ENCODE results near the gene CNPY4.
A peak's percentile ranks its signal among the peaks of the same experiment; 100 is the strongest.

The CNPY4 gene

DNA sequence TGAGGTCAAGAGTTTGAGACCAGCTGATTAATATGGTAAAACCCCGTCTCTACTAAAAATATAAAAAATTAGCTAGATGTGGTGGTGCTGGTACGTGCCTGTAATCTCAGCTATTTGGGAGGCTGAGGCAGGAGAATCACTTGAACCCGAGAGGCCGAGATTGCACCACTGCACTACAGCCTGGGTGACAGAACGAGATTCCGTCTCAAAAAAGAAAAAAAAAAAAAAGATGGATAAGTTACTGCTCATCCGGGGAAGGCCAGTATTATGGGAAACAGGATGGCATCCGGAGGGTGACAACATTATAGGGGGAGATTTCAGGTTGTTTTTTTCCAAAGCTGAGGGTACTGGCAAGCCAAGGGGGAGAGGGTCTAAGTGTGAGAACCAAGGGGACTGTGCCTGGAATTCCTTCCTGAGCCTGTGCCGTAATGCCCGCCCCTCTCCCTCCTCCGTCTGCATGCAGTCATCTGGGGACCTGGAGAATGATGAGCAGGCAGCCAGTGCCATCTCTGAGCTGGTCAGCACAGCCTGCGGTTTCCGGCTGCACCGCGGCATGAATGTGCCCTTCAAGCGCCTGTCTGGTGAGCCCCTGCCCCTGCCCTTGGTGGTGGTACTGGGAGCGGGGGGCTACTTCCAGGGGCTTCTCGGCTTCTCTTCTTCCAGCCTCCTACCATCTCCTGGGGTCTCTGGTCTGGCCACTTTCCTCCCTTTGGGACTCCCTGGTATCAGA is 33.7 kb downstream of the CNPY4 start:
- no peak for DNase-seq

DNA sequence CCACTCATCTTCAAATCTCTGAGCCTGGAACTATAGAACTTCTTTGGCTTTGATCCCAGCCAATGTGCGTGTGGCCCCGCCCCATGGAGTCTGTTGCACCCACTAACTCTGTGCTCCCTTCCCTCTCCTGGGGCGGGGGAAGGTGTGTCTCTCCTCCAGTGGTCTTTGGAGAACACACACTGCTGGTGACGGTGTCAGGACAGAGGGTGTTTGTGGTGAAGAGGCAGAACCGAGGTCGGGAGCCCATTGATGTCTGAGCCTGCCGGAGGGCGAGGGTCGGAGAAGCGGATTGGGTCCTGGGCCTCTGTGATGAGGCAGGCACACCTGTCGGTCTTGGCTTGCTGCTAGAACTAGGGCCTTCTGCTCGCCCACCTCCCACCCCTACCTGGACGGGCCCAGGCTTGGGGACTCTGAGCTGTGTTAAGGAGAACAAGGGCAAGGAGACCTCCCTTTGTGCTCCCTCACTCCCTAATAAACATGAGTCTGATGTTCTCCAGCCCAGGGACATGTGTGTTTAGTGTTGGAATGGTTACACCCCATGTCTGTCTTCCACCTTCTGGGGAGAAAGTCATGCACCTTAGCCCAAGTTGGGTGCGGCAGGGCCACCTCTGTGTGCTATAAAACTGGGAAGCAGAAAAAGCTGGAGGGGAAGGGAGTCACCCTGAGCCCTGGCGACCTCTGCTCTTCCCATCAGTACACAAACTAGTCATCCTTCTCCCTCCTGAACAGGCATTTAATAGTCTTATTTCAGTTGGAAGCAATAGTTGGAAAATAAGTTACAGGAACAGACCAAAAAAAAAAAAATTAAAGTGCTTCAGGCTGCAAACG is 34.5 kb downstream of the CNPY4 start:
- DNase-seq: no peak

DNA sequence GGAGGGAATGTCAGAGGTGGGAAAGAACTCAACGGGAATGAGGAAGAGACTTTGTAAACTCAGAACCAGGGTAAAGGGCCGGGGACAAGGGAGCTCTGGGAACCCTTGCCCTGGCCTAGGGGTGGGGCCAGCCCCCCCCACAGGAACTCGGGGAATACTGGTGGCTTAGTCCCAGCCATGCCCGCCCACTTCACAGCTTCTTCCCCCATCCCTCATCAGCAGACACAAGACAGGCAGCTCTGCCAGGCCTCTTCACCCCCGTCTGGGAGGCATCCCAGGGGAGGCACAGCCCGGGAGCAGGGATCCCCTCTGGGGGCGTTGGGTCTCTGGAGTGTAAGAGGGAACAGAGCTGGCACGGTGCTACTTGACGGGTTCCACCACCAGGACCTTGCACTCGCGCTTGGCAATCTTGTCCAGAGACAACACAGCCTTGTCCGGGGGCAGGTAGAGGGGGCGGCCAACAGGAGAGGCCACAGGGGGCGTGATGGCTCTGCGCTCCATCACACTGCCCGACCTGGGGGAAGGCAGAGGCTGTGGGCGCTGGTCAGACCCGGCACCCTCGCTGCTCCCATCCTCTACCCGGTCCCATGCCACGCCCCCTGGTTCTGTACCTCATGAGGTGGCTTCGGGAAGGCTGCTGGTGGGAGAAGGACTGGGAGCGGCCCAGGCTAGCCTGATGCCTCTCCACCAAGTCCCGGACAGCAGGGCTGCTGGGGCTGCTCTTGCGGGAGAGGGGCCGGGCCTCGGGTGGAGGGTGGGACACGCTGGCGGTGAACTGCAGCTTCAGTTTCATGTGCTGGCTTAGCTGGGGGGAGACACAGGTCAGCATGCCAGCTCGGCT is 35.4 kb downstream of the CNPY4 start:
- DNase-seq: no peak

DNA sequence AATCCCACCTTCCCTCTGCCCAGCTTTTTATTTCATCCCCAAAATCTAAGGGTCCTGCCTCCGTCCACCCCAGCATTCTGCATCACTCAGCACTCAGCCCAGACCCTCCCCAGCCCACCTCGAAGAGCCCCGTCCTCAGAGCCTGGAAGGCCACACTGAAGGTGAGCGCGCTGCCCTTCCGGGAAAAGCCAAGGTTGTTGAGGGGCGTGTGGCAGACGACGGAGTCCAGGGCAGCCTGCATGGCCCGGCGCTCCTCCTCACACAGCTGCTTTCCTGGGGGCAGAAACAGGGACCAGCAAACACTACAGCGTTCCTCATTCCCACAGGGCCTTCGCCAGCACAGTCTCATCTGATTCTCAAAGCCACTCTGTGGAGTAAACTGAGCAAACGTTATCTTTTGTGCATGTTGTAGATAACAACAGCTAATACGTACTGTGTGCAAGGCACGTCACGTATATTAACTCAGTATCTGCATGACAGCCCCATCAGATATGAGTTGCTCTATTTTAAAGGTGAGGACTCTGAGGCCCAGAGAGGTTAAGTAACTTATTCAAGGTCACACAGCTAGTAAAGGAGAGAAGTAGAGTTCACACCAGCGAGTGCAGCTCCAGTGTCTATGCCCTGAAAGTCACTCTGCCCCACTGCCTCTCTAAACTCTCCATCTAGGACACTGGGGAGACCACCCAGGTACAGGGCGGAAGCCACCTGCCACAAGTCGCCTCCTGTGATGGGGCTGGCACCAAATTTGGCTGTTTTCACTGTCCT is 36.3 kb downstream of the CNPY4 start:
- DNase-seq: no peak

DNA sequence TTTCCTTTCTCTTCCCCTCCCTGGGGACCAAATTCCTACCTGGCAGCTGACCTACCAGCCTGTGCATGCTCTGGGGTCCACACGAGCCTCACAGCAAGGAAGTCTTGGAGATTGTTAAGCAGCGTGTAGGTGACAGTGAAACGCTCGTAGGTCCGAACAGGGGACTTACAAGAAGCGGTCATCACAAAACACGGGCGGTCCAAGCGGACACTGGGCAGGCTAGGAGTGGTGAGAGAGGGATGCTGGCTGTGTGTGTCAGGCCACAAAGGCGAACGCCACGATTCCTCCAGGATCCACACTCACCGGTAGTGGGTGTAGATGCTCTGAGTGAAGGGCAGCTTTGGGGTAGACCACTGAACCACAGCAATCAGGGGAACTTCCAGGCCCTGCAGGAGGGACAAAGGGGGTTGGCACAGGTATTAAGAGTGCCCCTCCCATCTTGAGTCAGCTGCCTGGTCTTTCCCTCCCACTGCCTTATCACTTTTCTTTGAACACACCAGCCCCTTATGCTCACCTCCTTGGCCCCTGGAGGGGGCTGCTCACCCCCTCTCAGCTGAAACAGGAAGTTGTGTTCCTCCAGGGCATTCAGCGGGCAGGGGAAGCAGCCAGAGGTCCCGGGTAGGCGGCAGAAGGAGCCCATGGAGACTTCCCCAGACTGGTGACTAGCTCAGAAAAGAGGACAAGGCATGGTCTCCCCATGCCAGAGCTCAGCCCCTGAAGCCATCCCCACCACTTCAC is 37.1 kb downstream of the CNPY4 start:
- DNase-seq: no peak

DNA sequence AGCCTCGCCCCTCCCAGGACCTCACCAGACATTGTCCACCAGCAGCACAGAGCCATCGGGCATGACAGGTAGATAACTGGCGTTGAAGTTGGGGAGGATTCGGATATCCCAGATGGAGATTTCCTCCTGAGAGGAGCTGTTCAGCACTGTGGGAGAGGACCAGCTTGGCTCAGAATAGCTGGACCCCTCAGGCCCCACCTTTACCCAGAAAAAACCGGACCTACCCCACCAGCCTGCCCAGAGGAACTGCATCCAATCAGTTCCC is 37.6 kb downstream of the CNPY4 start:
- no peak for DNase-seq

DNA sequence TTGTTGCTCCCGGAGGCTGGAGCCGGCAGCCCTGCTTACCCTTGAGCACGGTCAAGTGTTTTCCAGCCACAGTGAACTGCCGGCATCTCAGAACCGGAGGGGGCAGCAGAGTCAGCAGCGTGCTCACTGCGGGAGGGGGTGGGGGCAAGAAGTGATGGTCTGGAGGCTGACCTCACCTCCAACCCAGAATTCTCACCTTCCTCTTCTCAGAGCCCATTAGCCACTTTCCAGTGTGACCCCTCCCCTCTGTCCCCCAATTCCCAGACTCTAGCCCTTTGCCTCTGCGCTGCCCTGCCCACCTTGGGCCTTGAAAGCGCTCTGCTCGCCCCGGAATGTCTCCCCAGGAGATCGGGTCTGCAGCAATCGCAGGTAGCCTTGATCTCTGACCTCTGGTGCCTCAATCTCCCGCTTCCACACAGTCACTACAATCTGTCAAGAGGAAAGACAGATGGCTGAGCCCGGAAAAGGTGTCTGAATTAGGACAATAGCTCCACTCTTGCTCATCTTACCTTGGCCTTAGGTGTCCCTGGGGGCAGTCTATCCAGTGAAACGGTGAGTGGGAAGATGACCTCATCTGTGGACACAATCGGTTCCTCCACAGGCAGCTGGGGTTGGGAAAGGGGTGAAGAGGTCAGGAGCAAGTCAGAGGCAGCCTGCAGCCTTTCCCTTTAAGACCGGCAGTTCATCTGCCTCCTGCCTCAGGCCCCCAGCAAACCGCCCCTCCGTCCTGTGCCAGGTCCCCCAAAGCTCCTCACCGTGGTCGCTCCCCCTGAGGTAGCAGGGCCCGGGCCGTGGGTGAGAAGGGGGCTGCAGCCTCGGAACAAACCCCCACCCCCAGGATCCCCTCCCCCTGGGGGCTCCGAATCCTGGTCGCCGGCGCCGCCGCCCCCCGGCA is 38.1 kb downstream of the CNPY4 start:
- DNase-seq: no peak

DNA sequence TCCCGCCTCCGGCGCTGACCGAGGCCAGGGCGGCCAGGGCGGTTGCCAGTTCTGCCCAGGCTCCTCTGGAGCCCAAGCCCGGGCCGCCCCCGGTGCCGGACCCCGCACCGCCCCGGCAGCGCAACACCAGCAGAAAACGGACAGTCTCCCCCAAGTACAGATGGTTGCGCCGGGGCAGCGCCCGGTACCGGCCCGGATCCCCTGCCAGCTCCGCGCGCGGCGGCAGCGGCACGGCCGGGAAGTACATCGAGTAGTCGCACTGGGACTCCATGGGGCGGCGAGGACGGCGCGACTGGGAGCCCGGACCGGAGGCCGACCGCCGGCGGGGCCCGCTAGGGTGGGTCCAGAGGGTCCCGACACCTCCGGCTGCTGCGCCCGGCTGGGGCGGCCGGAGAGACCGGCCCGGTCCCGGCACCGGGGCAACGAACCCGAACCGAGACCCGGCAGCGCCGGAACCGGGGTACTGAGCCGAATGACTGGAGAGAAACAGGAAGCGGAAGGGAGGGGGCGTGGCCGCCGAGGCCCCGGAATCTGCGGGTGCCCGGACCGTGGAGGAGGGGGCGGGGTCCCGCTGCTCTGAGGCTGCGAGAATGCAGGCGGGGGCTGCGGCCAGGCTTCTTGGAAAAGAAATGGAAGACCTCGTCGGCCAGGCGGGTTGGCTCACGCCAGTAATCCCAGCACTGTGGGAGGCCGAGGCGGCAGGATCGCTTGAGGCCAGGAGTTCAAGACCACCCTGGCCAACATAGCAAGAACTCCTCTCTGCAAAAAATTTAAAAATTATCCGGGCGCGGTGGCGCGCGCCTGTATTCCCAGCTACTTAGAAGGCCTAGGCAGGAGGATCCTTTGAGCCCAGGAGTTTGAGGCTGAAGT is 39.0 kb downstream of the CNPY4 start, which contains the start of gene TRAPPC14:
TRAPPC14 (minus strand) TSS at position 495 of the 870 bp plus-strand sequence; CDS start at position 271, 224 bp downstream.
- DNase-seq: peak; percentile 91

DNA sequence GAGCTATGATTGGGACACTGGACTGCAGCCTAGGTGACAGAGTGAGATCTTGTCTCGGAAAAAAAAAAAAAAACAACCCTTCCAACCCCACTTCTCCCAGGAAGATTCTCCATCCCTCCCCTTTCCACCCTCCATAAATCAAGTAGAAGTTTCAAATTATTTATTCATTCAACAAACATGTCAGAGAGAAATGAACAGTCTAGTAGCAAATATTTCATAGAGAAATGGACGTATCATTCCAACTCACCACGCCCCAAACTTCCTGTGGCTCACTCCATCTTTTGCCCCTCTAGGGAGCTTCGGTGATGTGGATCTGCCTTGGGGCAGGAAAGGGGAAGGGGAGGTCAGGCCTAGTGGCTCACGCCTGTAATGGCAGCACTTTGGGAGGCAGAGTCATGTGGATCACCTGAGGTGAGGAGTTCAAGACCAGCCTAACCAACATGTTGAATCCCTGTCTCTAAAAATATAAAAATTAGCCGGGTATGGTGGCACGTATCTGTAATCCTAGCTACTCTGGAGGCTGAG is 39.7 kb downstream of the CNPY4 start:
- DNase-seq: no peak

DNA sequence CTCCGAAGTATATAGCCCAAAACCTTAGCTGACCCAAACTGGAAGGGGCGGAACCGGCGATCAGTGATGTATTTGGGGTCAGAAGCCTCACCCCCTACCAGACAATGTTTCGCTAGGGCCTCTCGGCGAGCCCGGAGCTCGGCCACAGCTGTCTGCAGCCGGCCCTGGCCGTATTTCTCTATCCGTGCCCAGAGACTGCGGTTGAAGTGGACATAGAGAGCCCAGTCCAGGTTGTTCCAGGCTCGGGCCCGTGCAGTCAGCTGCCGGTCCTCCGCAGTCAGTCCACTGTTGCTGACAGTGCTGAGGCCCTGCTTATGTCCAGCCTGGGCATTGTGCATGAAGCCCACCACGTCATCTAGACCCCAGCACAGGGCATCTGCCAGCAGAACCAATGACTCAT is 40.6 kb downstream of the CNPY4 start:
- DNase-seq: no peak

DNA sequence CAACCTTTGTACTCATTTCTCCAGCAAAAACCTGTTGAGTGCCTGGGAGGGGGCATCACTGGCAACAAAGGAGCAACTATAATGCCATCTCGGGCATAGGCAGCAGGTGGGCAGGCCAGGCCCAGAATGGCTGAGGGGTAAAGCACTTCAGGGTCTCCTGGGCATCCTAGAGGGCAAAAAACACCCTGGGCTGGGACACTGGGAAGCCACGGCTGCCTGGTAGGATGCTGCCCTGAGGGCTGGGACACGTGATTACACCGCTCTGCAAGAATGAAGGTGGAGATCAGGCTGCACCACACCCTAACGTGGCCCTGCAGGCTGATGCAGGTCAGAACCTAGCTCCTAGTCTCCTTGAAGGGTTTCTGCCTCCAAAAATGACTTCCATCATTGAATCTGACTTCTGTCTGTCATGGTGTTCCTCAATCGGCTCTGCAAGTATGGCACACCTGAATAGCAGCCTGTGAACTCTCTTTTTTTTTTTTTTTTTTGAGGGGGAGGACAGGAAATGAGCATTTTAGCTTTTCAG is 43.6 kb downstream of the CNPY4 start:
- no peak for DNase-seq

DNA sequence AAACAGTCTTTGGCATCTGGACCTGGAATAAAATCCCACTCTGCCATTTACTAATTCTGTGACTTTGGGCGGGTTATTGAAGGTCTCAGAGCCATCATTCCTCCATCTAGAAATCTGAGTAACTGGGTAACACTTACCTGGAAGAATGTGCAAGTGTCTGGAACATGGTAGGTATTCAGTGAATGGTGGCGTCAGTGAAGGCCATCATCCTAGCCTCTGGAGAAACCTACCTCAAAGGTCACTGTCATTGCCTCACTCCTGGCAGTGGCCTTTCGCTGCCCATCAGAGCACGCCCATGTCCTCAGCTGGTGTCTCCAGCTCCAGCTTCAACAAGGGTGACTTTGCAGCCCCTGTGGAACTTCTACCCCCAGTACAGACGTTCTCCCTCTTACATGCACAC is 44.4 kb downstream of the CNPY4 start:
- no peak for DNase-seq

DNA sequence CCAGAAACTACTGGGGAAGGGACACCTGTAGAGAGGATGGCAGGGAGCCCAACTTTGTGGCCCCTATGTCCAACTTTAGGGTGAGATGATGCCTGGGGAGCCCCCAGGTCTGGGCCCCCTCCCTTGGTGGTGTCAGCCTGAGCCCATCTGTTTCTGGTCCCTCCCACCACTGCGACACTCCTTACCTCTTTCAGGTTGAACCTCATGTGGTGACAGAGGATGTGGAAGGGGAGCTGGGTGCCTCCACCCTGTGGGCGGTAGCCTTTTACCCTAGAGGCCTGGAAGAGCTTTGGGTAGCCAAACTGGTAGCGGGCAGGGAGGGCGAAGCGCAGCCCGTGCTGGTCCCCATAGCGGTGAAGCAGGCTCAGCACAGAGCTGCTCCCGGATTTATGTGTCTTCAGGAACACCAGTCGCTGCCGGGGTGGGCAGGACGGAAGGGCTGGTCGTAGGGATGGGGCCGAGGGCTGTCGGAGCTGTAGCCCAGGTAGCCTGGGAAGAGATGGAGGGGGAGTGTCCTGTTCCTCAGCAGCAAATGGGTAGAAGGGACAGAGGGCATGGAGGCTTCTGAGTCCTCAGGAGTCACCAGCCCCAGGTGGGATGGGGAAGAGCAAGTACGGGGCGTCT is 47.0 kb downstream of the CNPY4 start:
- peak; percentile 25 to 41 for DNase-seq

DNA sequence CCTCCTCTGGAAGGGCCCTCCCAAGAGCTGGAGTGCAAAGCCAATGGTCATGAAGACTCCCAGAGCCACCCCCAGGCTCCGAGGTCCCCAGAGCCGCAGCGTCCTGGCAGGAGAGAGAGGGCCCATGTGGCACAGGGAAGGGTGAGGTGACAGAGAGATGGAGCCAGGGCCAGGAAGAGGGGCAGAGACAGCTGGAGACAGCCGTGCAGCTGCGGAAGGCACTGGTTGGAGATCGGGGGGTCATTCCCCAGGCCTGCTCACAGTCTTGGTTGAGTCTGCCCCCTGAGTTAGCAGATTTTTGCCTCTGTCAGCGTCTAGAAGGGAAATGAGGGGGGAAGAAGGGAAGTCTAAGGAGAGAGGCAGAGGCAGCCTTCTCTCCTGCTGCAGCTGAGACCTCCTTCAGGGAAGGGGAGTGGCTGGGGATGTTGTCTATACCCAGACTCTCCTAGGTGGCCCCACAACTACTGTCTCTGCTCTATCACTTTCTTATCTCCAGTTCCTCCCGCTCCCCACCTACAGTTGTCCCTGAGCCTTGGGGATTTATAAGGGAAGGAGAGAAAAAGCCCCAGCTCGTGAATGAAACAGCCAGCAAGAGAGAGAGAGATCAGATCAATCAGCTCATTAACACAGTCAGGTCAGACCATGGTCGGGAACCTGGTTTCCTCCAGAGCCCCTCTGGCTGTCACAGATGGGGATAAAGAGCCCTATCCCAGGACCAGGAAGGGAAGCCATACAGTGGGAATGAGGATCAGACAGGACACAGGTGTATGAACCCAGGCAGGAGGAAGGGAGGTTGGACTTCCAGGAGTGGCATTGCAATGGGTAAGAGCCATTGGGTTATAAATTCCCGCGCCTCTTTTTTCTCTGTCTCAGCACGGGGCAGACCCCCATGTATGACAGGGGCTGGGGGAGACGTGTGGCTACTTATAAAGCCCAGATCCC is 47.8 kb downstream of the CNPY4 start:
- no peak for DNase-seq

DNA sequence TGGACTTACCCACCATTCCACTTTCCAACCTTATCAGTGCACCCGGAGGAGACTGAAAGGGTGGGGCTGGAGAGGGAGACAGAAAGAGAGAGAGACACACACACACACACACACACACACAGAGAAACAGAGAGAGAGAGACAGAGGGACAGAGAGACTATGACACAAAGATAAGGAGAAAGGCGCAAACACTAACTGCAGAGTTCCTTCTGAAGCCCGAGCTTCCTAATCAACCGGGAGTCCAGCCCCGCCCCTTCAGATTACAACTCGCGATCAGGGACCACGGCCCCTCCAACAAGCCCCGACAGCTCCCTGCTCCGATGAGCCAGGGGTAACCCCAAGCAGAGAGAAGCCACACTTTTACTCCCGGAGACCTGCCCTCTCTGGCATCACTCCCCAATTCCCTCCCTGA is 48.5 kb downstream of the CNPY4 start:
- DNase-seq: no peak

DNA sequence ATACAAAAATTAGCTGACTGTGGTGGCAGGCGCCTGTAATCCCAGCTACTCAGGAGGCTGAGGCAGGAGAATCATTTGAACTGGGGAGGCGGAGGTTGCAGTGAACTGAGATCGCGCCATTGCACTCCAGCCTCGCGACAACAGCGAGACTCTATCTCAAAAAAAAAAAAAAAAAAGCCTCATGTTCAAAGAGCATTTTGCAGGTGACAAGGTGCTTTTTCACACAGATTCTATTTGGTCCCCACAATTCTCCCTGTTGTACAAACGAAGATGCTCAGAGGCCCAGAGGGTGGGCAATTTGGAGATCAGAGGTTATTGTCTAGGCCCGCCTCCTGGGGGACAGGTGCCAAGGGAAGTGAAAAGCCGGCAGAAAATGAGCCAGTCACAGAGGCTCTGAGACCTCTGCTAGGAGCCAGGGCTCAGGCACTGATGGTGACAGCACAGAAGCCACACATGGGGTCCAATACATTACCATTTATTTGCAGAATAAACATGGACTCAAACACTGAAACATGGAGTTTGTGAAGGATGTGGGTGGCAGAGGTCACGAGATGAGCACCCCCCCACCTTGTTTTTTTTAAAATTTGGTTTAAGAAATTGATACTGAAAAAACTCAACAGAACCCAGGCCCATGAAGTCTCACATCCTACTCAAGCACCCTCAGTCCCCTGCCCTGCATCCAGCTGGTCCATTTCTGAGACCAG is 49.9 kb downstream of the CNPY4 start:
- DNase-seq: no peak
